GM23338 (cell line): ENCODE measurements around the gene CWC15. TPM values are rescaled to one million over a fixed set of nuclear protein-coding genes. Genes with fewer than 3 reads are reported as not detected.
A peak's percentile ranks its signal among the peaks of the same experiment; 100 is the strongest.

Experiments used
- ATAC-seq: fragments of 200-7000 bp; cut with Tn5 transposase; 3 replicates; pipeline ENCODE4 v1.9.1; 2020
- DNase-seq: peaks from one replicate; pipeline ENCODE4 v3.0.0-alpha.2; 2015; ENCODE audit warnings: low spot score
- H2AFZ ChIP-seq: fragments of 200-600 bp; sonication (generic); 2 replicates; pipeline ENCODE4 v1.8.0; 2016; ENCODE audit warnings: antibody characterized with exemption, mild to moderate bottlenecking, moderate library complexity
- H3F3A ChIP-seq: fragments of 200-600 bp; sonication (generic); replicated peaks from 2 replicates; pipeline ENCODE4 v1.8.0; 2017; ENCODE audit warnings: antibody characterized with exemption, mixed run types, low read depth
- H3K27ac ChIP-seq: fragments of 200-600 bp; sonication (generic); 2 replicates; pipeline ENCODE4 v1.6.1; 2016; ENCODE audit warnings: low read depth
- H3K27me3 ChIP-seq: fragments of 200-600 bp; sonication (generic); 2 replicates; pipeline ENCODE4 v1.8.0; 2016; ENCODE audit warnings: mild to moderate bottlenecking, mixed run types, moderate library complexity; ENCODE audit not compliant: insufficient read depth
- H3K36me3 ChIP-seq: fragments of 200-600 bp; sonication (generic); 2 replicates; pipeline ENCODE4 v1.8.0; 2016; ENCODE audit warnings: mild to moderate bottlenecking; ENCODE audit not compliant: insufficient read depth
- H3K4me1 ChIP-seq: fragments of 200-600 bp; sonication (generic); 2 replicates; pipeline ENCODE4 v1.8.0; 2016; ENCODE audit warnings: mild to moderate bottlenecking, moderate library complexity; ENCODE audit not compliant: insufficient read depth
- H3K4me2 ChIP-seq: fragments of 200-600 bp; sonication (generic); 2 replicates; pipeline ENCODE4 v1.7.1; 2017; ENCODE audit warnings: mixed run types
- H3K4me3 ChIP-seq: fragments of 200-600 bp; sonication (generic); 2 replicates; pipeline ENCODE4 v1.6.1; 2016; ENCODE audit warnings: mixed run types
- H3K79me2 ChIP-seq: fragments of 200-600 bp; sonication (generic); replicated peaks from 2 replicates; pipeline ENCODE4 v1.8.0; 2017; ENCODE audit warnings: mild to moderate bottlenecking; ENCODE audit not compliant: insufficient read depth
- H3K9me2 ChIP-seq: fragments of 200-600 bp; sonication (generic); 2 replicates; pipeline ENCODE4 v1.8.0; 2017; ENCODE audit not compliant: insufficient read depth
- H4K20me1 ChIP-seq: fragments of 200-600 bp; sonication (generic); replicated peaks from 2 replicates; pipeline ENCODE4 v1.8.0; 2017; ENCODE audit warnings: mild to moderate bottlenecking; ENCODE audit not compliant: insufficient read depth
- H3K27ac Mint-ChIP-seq: 2 replicates; pipeline ENCODE4 v1.8.0; 2020; ENCODE audit warnings: inconsistent platforms, mild to moderate bottlenecking, moderate library complexity, mixed read lengths
- H3K27me3 Mint-ChIP-seq: 3 replicates; pipeline ENCODE4 v1.8.0; 2022; ENCODE audit warnings: low read depth, mild to moderate bottlenecking, moderate library complexity, mixed read lengths, inconsistent platforms; ENCODE audit not compliant: insufficient read depth, poor library complexity
- H3K36me3 Mint-ChIP-seq: 3 replicates; pipeline ENCODE4 v1.8.0; 2021; ENCODE audit warnings: low read depth, mild to moderate bottlenecking, inconsistent platforms, moderate library complexity, mixed read lengths
- H3K4me1 Mint-ChIP-seq: 3 replicates; pipeline ENCODE4 v1.8.0; 2020; ENCODE audit warnings: mild to moderate bottlenecking, inconsistent platforms, mixed read lengths
- H3K4me3 Mint-ChIP-seq: 3 replicates; pipeline ENCODE4 v1.8.0; 2021; ENCODE audit warnings: moderate library complexity, mild to moderate bottlenecking, inconsistent platforms, mixed read lengths
- H3K9me3 Mint-ChIP-seq: 3 replicates; pipeline ENCODE4 v1.8.0; 2020; ENCODE audit warnings: moderate library complexity, mild to moderate bottlenecking, inconsistent platforms, mixed read lengths
- CREB1 ChIP-seq: fragments of 250-450 bp; sonication (Bioruptor Pico); IDR thresholded peaks from 2 replicates; pipeline ENCODE4 v1.5.0; 2020; ENCODE audit warnings: low read depth, mild to moderate bottlenecking, moderate library complexity
- EZH2 ChIP-seq: fragments of 200-600 bp; sonication (generic); IDR thresholded peaks from one replicate; pipeline ENCODE4 v1.8.0; 2017; ENCODE audit warnings: antibody characterized with exemption, mild to moderate bottlenecking, low read depth; ENCODE audit not compliant: unreplicated experiment
- EZH2phosphoT487 ChIP-seq: fragments of 200-600 bp; sonication (generic); IDR thresholded peaks from one replicate; pipeline ENCODE4 v1.8.1; 2018; ENCODE audit warnings: antibody characterized with exemption; ENCODE audit not compliant: unreplicated experiment
- JUNB ChIP-seq: IDR thresholded peaks from one replicate; pipeline ENCODE4 v1.6.1; 2016; ENCODE audit warnings: antibody characterized with exemption; ENCODE audit not compliant: unreplicated experiment
- NANOG ChIP-seq: IDR thresholded peaks from 2 replicates; pipeline ENCODE4 v1.6.1; 2016; ENCODE audit warnings: antibody characterized with exemption, borderline replicate concordance
- POLR2AphosphoS5 ChIP-seq: IDR thresholded peaks from 2 replicates; pipeline ENCODE4 v1.6.1; 2016; ENCODE audit warnings: antibody characterized with exemption, low read depth
- STAT1 ChIP-seq: IDR thresholded peaks from one replicate; pipeline ENCODE4 v1.6.1; 2016; ENCODE audit warnings: antibody characterized with exemption; ENCODE audit not compliant: unreplicated experiment
- ZNF114 ChIP-seq: fragments of 250-450 bp; sonication (Bioruptor Pico); IDR thresholded peaks from 2 replicates; pipeline ENCODE4 v1.5.0; 2020; ENCODE audit warnings: mild to moderate bottlenecking, moderate library complexity
- ZNF331 ChIP-seq: fragments of 250-450 bp; sonication (Bioruptor Pico); IDR thresholded peaks from 2 replicates; pipeline ENCODE4 v1.5.0; 2020; ENCODE audit warnings: low read depth, mild to moderate bottlenecking, moderate library complexity
- polyA plus RNA-seq: library from polyadenylated mRNA; unstranded; fragments of >200 nt; fragmentation: Nextera tagmentation; extraction: Ambion mirVana; gene quantifications from 2 replicates; pipeline ENCODE4 v1.2.1, GENCODE V29; 2016
- total RNA-seq: library from RNA; depleted of rRNA; stranded (reverse); fragments of >200 nt; shearing (Covaris generic); gene quantifications from 2 replicates; pipeline ENCODE4 v1.2.3, GENCODE V29; 2014
- TF ChIP-seq, protein P1 (sequence below): IDR thresholded peaks from one replicate; pipeline ENCODE4 v1.6.1; 2018; ENCODE audit warnings: antibody characterized with exemption; ENCODE audit not compliant: unreplicated experiment
- TF ChIP-seq, protein P2 (sequence below), 2 experiments: fragments of 200-600 bp in 1 of 2; sonication (generic) in 1 of 2; conservative IDR thresholded peaks; 2 replicates each; pipeline versions ENCODE4 v1.5.1 to v1.6.1; 2016 to 2017; ENCODE audit warnings: antibody characterized with exemption in 2 of 2, low read depth in 2 of 2, mild to moderate bottlenecking in 2 of 2, moderate library complexity in 1 of 2
- TF ChIP-seq, protein P3 (sequence below): IDR thresholded peaks from 2 replicates; pipeline ENCODE4 v1.6.1; 2016; ENCODE audit warnings: antibody characterized with exemption
- TF ChIP-seq, protein P4 (sequence below): fragments of 250-450 bp; sonication (Bioruptor Pico); IDR thresholded peaks from 2 replicates; pipeline ENCODE4 v1.5.0; 2020; ENCODE audit warnings: mild to moderate bottlenecking, moderate library complexity

The CWC15 gene
- total and polyA plus RNA-seq, 2 experiments from 2014 or later: 31.9 to 168 TPM

DNA sequence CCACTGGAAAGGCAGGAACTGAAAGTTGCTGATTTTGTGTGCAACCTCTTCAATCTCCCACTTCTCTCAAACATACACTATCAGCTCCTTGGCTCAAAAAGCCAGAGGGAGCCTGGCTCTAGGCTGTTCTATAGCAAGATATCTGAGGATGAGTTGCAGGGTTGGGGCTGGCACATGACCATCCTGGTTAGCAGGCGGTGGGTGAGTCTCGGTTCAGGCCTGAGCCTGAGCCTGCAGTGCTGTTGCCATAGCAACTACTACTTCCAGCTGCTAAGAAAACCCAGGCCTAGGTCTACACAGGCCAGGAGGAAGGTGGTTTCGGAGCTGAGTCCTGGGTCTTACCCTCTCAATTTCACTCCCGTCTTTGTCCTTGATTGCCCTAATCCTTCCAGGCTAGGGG is 39.0 kb downstream of the CWC15 start:
- Mint-ChIP-seq H3K4me3 (no peak overlapping the region; the same call in 2 of the 3 replicates), H3K9me3 (no peaks in the 10 kb centered on the region), H3K36me3 (no peaks in the 10 kb centered on the region), H3K27ac (no peak overlapping the region), H3K4me1 (peaks cover 28% of the 10 kb centered on the region), H3K27me3 (peaks cover 3% of the 10 kb centered on the region)
- H3K4me1 ChIP-seq: peaks cover 13% of the 10 kb centered on the region
- no peak overlapping the region for H3K4me3 ChIP-seq
- H3K27ac ChIP-seq: no peak overlapping the region
- no peaks in the 10 kb centered on the region for H4K20me1 ChIP-seq
- H3K4me2 ChIP-seq: no peak overlapping the region
- ATAC-seq (peak; percentile 89), DNase-seq (peak; percentile 58)
- no peaks in the 10 kb centered on the region for H3K27me3 ChIP-seq
- TF ChIP-seq EZH2phosphoT487 (no peak), ZNF331 (no peak), JUNB (no peak), ZNF114 (CRISPR knock-in tag) (no peak), CREB1 (CRISPR knock-in tag) (no peak), STAT1 (no peak), EZH2 (no peak), NANOG (no peak), POLR2AphosphoS5 (no peak)
- TF ChIP-seq, protein P1, sequence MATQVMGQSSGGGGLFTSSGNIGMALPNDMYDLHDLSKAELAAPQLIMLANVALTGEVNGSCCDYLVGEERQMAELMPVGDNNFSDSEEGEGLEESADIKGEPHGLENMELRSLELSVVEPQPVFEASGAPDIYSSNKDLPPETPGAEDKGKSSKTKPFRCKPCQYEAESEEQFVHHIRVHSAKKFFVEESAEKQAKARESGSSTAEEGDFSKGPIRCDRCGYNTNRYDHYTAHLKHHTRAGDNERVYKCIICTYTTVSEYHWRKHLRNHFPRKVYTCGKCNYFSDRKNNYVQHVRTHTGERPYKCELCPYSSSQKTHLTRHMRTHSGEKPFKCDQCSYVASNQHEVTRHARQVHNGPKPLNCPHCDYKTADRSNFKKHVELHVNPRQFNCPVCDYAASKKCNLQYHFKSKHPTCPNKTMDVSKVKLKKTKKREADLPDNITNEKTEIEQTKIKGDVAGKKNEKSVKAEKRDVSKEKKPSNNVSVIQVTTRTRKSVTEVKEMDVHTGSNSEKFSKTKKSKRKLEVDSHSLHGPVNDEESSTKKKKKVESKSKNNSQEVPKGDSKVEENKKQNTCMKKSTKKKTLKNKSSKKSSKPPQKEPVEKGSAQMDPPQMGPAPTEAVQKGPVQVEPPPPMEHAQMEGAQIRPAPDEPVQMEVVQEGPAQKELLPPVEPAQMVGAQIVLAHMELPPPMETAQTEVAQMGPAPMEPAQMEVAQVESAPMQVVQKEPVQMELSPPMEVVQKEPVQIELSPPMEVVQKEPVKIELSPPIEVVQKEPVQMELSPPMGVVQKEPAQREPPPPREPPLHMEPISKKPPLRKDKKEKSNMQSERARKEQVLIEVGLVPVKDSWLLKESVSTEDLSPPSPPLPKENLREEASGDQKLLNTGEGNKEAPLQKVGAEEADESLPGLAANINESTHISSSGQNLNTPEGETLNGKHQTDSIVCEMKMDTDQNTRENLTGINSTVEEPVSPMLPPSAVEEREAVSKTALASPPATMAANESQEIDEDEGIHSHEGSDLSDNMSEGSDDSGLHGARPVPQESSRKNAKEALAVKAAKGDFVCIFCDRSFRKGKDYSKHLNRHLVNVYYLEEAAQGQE: no peak
- TF ChIP-seq, protein P2, sequence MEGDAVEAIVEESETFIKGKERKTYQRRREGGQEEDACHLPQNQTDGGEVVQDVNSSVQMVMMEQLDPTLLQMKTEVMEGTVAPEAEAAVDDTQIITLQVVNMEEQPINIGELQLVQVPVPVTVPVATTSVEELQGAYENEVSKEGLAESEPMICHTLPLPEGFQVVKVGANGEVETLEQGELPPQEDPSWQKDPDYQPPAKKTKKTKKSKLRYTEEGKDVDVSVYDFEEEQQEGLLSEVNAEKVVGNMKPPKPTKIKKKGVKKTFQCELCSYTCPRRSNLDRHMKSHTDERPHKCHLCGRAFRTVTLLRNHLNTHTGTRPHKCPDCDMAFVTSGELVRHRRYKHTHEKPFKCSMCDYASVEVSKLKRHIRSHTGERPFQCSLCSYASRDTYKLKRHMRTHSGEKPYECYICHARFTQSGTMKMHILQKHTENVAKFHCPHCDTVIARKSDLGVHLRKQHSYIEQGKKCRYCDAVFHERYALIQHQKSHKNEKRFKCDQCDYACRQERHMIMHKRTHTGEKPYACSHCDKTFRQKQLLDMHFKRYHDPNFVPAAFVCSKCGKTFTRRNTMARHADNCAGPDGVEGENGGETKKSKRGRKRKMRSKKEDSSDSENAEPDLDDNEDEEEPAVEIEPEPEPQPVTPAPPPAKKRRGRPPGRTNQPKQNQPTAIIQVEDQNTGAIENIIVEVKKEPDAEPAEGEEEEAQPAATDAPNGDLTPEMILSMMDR (conservative IDR thresholded peaks at IDR 0.05; ENCODE audit: low read depth in 2 of 2): no peak
- TF ChIP-seq, protein P3, sequence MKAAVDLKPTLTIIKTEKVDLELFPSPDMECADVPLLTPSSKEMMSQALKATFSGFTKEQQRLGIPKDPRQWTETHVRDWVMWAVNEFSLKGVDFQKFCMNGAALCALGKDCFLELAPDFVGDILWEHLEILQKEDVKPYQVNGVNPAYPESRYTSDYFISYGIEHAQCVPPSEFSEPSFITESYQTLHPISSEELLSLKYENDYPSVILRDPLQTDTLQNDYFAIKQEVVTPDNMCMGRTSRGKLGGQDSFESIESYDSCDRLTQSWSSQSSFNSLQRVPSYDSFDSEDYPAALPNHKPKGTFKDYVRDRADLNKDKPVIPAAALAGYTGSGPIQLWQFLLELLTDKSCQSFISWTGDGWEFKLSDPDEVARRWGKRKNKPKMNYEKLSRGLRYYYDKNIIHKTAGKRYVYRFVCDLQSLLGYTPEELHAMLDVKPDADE: no peak
- TF ChIP-seq, protein P4, sequence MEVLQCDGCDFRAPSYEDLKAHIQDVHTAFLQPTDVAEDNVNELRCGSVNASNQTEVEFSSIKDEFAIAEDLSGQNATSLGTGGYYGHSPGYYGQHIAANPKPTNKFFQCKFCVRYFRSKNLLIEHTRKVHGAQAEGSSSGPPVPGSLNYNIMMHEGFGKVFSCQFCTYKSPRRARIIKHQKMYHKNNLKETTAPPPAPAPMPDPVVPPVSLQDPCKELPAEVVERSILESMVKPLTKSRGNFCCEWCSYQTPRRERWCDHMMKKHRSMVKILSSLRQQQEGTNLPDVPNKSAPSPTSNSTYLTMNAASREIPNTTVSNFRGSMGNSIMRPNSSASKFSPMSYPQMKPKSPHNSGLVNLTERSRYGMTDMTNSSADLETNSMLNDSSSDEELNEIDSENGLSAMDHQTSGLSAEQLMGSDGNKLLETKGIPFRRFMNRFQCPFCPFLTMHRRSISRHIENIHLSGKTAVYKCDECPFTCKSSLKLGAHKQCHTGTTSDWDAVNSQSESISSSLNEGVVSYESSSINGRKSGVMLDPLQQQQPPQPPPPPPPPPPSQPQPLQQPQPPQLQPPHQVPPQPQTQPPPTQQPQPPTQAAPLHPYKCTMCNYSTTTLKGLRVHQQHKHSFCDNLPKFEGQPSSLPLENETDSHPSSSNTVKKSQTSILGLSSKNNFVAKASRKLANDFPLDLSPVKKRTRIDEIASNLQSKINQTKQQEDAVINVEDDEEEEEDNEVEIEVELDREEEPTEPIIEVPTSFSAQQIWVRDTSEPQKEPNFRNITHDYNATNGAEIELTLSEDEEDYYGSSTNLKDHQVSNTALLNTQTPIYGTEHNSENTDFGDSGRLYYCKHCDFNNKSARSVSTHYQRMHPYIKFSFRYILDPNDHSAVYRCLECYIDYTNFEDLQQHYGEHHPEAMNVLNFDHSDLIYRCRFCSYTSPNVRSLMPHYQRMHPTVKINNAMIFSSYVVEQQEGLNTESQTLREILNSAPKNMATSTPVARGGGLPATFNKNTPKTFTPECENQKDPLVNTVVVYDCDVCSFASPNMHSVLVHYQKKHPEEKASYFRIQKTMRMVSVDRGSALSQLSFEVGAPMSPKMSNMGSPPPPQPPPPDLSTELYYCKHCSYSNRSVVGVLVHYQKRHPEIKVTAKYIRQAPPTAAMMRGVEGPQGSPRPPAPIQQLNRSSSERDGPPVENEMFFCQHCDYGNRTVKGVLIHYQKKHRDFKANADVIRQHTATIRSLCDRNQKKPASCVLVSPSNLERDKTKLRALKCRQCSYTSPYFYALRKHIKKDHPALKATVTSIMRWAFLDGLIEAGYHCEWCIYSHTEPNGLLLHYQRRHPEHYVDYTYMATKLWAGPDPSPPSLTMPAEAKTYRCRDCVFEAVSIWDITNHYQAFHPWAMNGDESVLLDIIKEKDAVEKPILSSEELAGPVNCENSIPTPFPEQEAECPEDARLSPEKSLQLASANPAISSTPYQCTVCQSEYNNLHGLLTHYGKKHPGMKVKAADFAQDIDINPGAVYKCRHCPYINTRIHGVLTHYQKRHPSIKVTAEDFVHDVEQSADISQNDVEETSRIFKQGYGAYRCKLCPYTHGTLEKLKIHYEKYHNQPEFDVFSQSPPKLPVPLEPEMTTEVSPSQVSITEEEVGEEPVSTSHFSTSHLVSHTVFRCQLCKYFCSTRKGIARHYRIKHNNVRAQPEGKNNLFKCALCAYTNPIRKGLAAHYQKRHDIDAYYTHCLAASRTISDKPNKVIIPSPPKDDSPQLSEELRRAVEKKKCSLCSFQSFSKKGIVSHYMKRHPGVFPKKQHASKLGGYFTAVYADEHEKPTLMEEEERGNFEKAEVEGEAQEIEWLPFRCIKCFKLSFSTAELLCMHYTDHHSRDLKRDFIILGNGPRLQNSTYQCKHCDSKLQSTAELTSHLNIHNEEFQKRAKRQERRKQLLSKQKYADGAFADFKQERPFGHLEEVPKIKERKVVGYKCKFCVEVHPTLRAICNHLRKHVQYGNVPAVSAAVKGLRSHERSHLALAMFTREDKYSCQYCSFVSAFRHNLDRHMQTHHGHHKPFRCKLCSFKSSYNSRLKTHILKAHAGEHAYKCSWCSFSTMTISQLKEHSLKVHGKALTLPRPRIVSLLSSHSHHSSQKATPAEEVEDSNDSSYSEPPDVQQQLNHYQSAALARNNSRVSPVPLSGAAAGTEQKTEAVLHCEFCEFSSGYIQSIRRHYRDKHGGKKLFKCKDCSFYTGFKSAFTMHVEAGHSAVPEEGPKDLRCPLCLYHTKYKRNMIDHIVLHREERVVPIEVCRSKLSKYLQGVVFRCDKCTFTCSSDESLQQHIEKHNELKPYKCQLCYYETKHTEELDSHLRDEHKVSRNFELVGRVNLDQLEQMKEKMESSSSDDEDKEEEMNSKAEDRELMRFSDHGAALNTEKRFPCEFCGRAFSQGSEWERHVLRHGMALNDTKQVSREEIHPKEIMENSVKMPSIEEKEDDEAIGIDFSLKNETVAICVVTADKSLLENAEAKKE: no peak
- no peak overlapping the region for H2AFZ ChIP-seq
- H3K79me2 ChIP-seq: no peaks in the 10 kb centered on the region
- H3K9me2 ChIP-seq: no peaks in the 10 kb centered on the region
- no peaks in the 10 kb centered on the region for H3K36me3 ChIP-seq
- H3F3A ChIP-seq: no peaks in the 10 kb centered on the region
